MCF 10A (cell line): ENCODE results near the gene LENEP. TPM values are rescaled to one million over a fixed set of nuclear protein-coding genes. Genes with fewer than 3 reads are reported as not detected.

Experiments used
- BruUV-seq: library from RNA; stranded (reverse); fragments of 400-500 nt; replicated peaks from 2 replicates; lab custom pipeline; 2021; lab: Mats Ljungman, UMichigan
- CTCF ChIA-PET: fragments of 300-600 bp; sonication (Branson Sonifier 250); formaldehyde crosslinking; extraction: SDS; loops from one replicate; lab custom pipeline; 2021; ENCODE audit warnings: antibody characterized with exemption, inconsistent platforms; lab: Yijun Ruan, JAX
- POLR2A ChIA-PET: fragments of 300-600, 350-650 bp; sonication (Branson Sonifier 250); formaldehyde crosslinking; extraction: SDS; loops from one replicate; lab custom pipeline; 2020; ENCODE audit warnings: antibody characterized with exemption, inconsistent platforms; lab: Yijun Ruan, JAX
- DNase-seq: peaks from one replicate; pipeline ENCODE4 v3.0.0-alpha.2; 2018; ENCODE audit not compliant: unreplicated experiment
- H3K27ac Mint-ChIP-seq: one replicate; pipeline ENCODE4 v1.8.0; 2022; ENCODE audit warnings: mild to moderate bottlenecking, low read depth, mixed read lengths; ENCODE audit not compliant: unreplicated experiment
- H3K27me3 Mint-ChIP-seq: one replicate; pipeline ENCODE4 v1.8.0; 2022; ENCODE audit warnings: mixed read lengths; ENCODE audit not compliant: insufficient read depth, unreplicated experiment
- H3K36me3 Mint-ChIP-seq: one replicate; pipeline ENCODE4 v1.8.0; 2022; ENCODE audit warnings: mild to moderate bottlenecking, moderate library complexity, mixed read lengths; ENCODE audit not compliant: insufficient read depth, unreplicated experiment
- H3K4me1 Mint-ChIP-seq: one replicate; pipeline ENCODE4 v1.8.0; 2022; ENCODE audit warnings: mixed read lengths; ENCODE audit not compliant: insufficient read depth, unreplicated experiment
- H3K4me3 Mint-ChIP-seq: one replicate; pipeline ENCODE4 v1.8.0; 2022; ENCODE audit warnings: mild to moderate bottlenecking, moderate library complexity, mixed read lengths; ENCODE audit not compliant: unreplicated experiment
- H3K9me3 Mint-ChIP-seq: one replicate; pipeline ENCODE4 v1.8.0; 2022; ENCODE audit warnings: mixed read lengths; ENCODE audit not compliant: unreplicated experiment
- CTCF ChIP-seq: fragments of 200-600 bp; IDR thresholded peaks from one replicate; pipeline ENCODE4 v1.8.0; 2022; ENCODE audit warnings: antibody characterized with exemption, mild to moderate bottlenecking; ENCODE audit not compliant: unreplicated experiment
- intact Hi-C: fragments of 100-400 bp; cut with micrococcal nuclease; formaldehyde crosslinking; loops from 2 replicates; pipeline ENCODE4 v1.14.1; 2022
- total RNA-seq: library from RNA; stranded (reverse); gene quantifications from 2 replicates; pipeline ENCODE4 v1.2.3, GENCODE V29; 2022

The LENEP gene
- total RNA-seq, 1 experiment from 2014 or later = not detected

GRCh38 chr1:155037043-155037442 is 43.7 kb downstream of the LENEP start:
- ChIA-PET CTCF (interaction anchor here (0.5 to 23.3 kb wide), 7 partner anchors 9 to 54 kb away, joined by 3 to 390 read pairs (median 4); partner anchors contain the start of genes ADAM15 and EFNA4), POLR2A (interaction anchor here (0.6 to 9.7 kb wide), 16 partner anchors 10 to 1341 kb away, joined by 3 to 275 read pairs (median 13); partner anchors contain the start of genes CKS1B, FLAD1, LENEP and PBXIP1)
- TF ChIP-seq CTCF = no peak
- Mint-ChIP-seq H3K4me1 (peaks cover 33% of the 10 kb centered on the region), H3K36me3 (no peaks in the 10 kb centered on the region), H3K4me3 (no peak overlapping the region), H3K27me3 (no peaks in the 10 kb centered on the region), H3K9me3 (no peaks in the 10 kb centered on the region), H3K27ac (peak overlapping the region; percentile 79)
- intact Hi-C loops = no loop called here
- BruUV-seq = no TSS peak
- DNase-seq = no peak

- BruUV-seq = no TSS peak
- no peak for DNase-seq
- intact Hi-C loops = loop anchor here (2.0 kb wide), 1 partner anchor 21 kb away; no protein-coding TSS in a partner anchor
- TF ChIP-seq CTCF = no peak
- peak overlapping the region; percentile 15 for H3K4me3 Mint-ChIP-seq
- ChIA-PET CTCF (interaction anchor here (0.6 to 23.3 kb wide), 18 partner anchors 8 to 1520 kb away, joined by 3 to 390 read pairs (median 6); partner anchors contain the start of genes ADAM15, EFNA4 and FLAD1), POLR2A (interaction anchor here (0.6 to 9.7 kb wide), 30 partner anchors 9 to 818 kb away, joined by 3 to 275 read pairs (median 8); partner anchors contain the start of genes ADAM15, CKS1B, EFNA3 and EFNA4)
- no peaks in the 10 kb centered on the region for H3K9me3 Mint-ChIP-seq
- H3K36me3 Mint-ChIP-seq = no peaks in the 10 kb centered on the region
- peaks cover 33% of the 10 kb centered on the region for H3K4me1 Mint-ChIP-seq
- no peaks in the 10 kb centered on the region for H3K27me3 Mint-ChIP-seq
- peak overlapping the region; percentile 79 for H3K27ac Mint-ChIP-seq
These were observed 44.6 kb downstream of the LENEP start for GRCh38 chr1:155037851-155038441.

- no peaks in the 10 kb centered on the region for H3K36me3 Mint-ChIP-seq
- H3K9me3 Mint-ChIP-seq = no peaks in the 10 kb centered on the region
- H3K4me1 Mint-ChIP-seq = peaks cover 37% of the 10 kb centered on the region
- H3K27me3 Mint-ChIP-seq = no peaks in the 10 kb centered on the region
- H3K27ac Mint-ChIP-seq = peak overlapping the region; percentile 79
- H3K4me3 Mint-ChIP-seq = peak overlapping the region; percentile 15
- no TSS peak for BruUV-seq
- ChIA-PET CTCF (interaction anchor here (0.6 to 23.3 kb wide), 27 partner anchors 8 to 1521 kb away, joined by 3 to 390 read pairs (median 4); partner anchors contain the start of genes ADAM15, EFNA4, FLAD1 and SHC1), POLR2A (interaction anchor here (0.6 to 9.7 kb wide), 39 partner anchors 8 to 818 kb away, joined by 3 to 275 read pairs (median 7); partner anchors contain the start of genes ADAM15, CKS1B, EFNA3 and EFNA4)
- DNase-seq = peak; percentile 97
- intact Hi-C loops = loop anchor here (2.0 kb wide), 1 partner anchor 22 kb away; no protein-coding TSS in a partner anchor
- TF ChIP-seq CTCF = no peak
These were observed 45.4 kb downstream of the LENEP start for GRCh38 chr1:155038602-155039307.
